Measurements from ENCODE around the gene SPNS3. TPM values are rescaled to one million over a fixed set of nuclear protein-coding genes. Genes with fewer than 3 reads are reported as not detected.

The SPNS3 gene
- total and polyA plus RNA-seq, 2 donors (not counting 3 experiments of a cell fraction or from before 2014, with no cell fraction given): 0.18 to 0.66 TPM

- intact Hi-C loops (cut with micrococcal nuclease): no loop called here
- Histone ChIP-seq H4K20me1 (replicated peaks; ENCODE audit: control insufficient read depth, extremely low read depth, insufficient read depth, low read length) (no peaks in the 10 kb centered on the region), H3K4me1 (ENCODE audit: control insufficient read depth, extremely low read depth, insufficient read depth, low read length) (no peaks in the 10 kb centered on the region), H3K36me3 (ENCODE audit: control insufficient read depth in 2 of 2, extremely low read depth in 1 of 2, insufficient read depth in 2 of 2, low read length in 2 of 2) (no peaks in the 10 kb centered on the region), H3K27me3 (ENCODE audit: control insufficient read depth in 2 of 2, insufficient read depth in 2 of 2, low read length in 2 of 2) (no peaks in the 10 kb centered on the region), H2AFZ (ENCODE audit: low read depth, low read length) (no peak overlapping the region), H3K4me2 (ENCODE audit: insufficient read depth, low read length) (no peak overlapping the region), H3K27ac (ENCODE audit: insufficient read depth, low read depth, low read length) (no peak overlapping the region), H3K79me2 (ENCODE audit: control insufficient read depth, insufficient read depth, low read length) (no peaks in the 10 kb centered on the region), H3K4me3 (replicated peaks in 1 of 3; ENCODE audit: insufficient read depth in 1 of 3, low read depth in 1 of 3, low read length in 3 of 3) (no peak overlapping the region), H3K9me1 (replicated peaks; ENCODE audit: control insufficient read depth, extremely low read depth, insufficient read depth, low read length) (no peaks in the 10 kb centered on the region), H3K9ac (replicated peaks; ENCODE audit: extremely low read depth, insufficient read depth, low read length) (no peak overlapping the region), H3K9me3 (replicated peaks; ENCODE audit: control insufficient read depth, insufficient read depth, low read length) (no peaks in the 10 kb centered on the region)
- DNase-seq (ENCODE audit: low read depth, low spot score): no peak
- no TSS peak for BruUV-seq (replicated peaks)
- TF ChIP-seq MYC (IDR thresholded peaks at IDR 0.05; ENCODE audit: low read depth, low read length) (no peak), POLR2A (IDR thresholded peaks at IDR 0.05; ENCODE audit: low read depth, low read length) (no peak), EZH2 (IDR thresholded peaks at IDR 0.05; ENCODE audit: borderline replicate concordance, low read depth, low read length, severe bottlenecking) (no peak), FOS (IDR thresholded peaks at IDR 0.05; ENCODE audit: borderline replicate concordance, insufficient read depth, low read length) (no peak), GATA2 (IDR thresholded peaks at IDR 0.05; ENCODE audit: insufficient read depth, insufficient read length, low read depth, low read length) (no peak), CTCF (IDR thresholded peaks at IDR 0.05; ENCODE audit: extremely low read depth in 1 of 2, insufficient read depth in 1 of 2, low read depth in 1 of 2, low read length in 2 of 2) (no peak), JUN (IDR thresholded peaks at IDR 0.05; ENCODE audit: borderline replicate concordance, insufficient read depth, insufficient read length, low read depth) (no peak), MAX (IDR thresholded peaks at IDR 0.05; ENCODE audit: insufficient read depth, insufficient read length) (no peak), POLR2AphosphoS5 (IDR thresholded peaks at IDR 0.05; ENCODE audit: insufficient read depth, low read depth, low read length) (no peak)
- ChIA-PET POLR2A (no interaction called here), CTCF (interaction anchor here (1.6 kb wide), 1 partner anchor 25 kb away, joined by 4 read pairs; no protein-coding TSS in a partner anchor)
- dilution Hi-C loops (cut with MboI; ENCODE audit: extremely low pct_ligation_motif_present, low sequenced_read_pairs): no loop called here
- FAIRE-seq: no peak
These were observed 8.8 kb downstream of the SPNS3 start for GRCh38 chr17:4442582-4442981.

Measured in endothelial cell of umbilical vein (primary cell).